GM23338 (cell line): Measurements from ENCODE around the gene HMCN2. TPM values are rescaled to one million over a fixed set of nuclear protein-coding genes. Genes with fewer than 3 reads are reported as not detected.

Experiments used
- ATAC-seq: fragments of 200-7000 bp; cut with Tn5 transposase; 3 replicates; pipeline ENCODE4 v1.9.1; 2020
- DNase-seq: peaks from one replicate; pipeline ENCODE4 v3.0.0-alpha.2; 2015; ENCODE audit warnings: low spot score
- H2AFZ ChIP-seq: fragments of 200-600 bp; sonication (generic); 2 replicates; pipeline ENCODE4 v1.8.0; 2016; ENCODE audit warnings: antibody characterized with exemption, mild to moderate bottlenecking, moderate library complexity
- H3F3A ChIP-seq: fragments of 200-600 bp; sonication (generic); replicated peaks from 2 replicates; pipeline ENCODE4 v1.8.0; 2017; ENCODE audit warnings: antibody characterized with exemption, mixed run types, low read depth
- H3K27ac ChIP-seq: fragments of 200-600 bp; sonication (generic); 2 replicates; pipeline ENCODE4 v1.6.1; 2016; ENCODE audit warnings: low read depth
- H3K27me3 ChIP-seq: fragments of 200-600 bp; sonication (generic); 2 replicates; pipeline ENCODE4 v1.8.0; 2016; ENCODE audit warnings: mild to moderate bottlenecking, mixed run types, moderate library complexity; ENCODE audit not compliant: insufficient read depth
- H3K36me3 ChIP-seq: fragments of 200-600 bp; sonication (generic); 2 replicates; pipeline ENCODE4 v1.8.0; 2016; ENCODE audit warnings: mild to moderate bottlenecking; ENCODE audit not compliant: insufficient read depth
- H3K4me1 ChIP-seq: fragments of 200-600 bp; sonication (generic); 2 replicates; pipeline ENCODE4 v1.8.0; 2016; ENCODE audit warnings: mild to moderate bottlenecking, moderate library complexity; ENCODE audit not compliant: insufficient read depth
- H3K4me2 ChIP-seq: fragments of 200-600 bp; sonication (generic); 2 replicates; pipeline ENCODE4 v1.7.1; 2017; ENCODE audit warnings: mixed run types
- H3K4me3 ChIP-seq: fragments of 200-600 bp; sonication (generic); 2 replicates; pipeline ENCODE4 v1.6.1; 2016; ENCODE audit warnings: mixed run types
- H3K79me2 ChIP-seq: fragments of 200-600 bp; sonication (generic); replicated peaks from 2 replicates; pipeline ENCODE4 v1.8.0; 2017; ENCODE audit warnings: mild to moderate bottlenecking; ENCODE audit not compliant: insufficient read depth
- H3K9me2 ChIP-seq: fragments of 200-600 bp; sonication (generic); 2 replicates; pipeline ENCODE4 v1.8.0; 2017; ENCODE audit not compliant: insufficient read depth
- H4K20me1 ChIP-seq: fragments of 200-600 bp; sonication (generic); replicated peaks from 2 replicates; pipeline ENCODE4 v1.8.0; 2017; ENCODE audit warnings: mild to moderate bottlenecking; ENCODE audit not compliant: insufficient read depth
- H3K27ac Mint-ChIP-seq: 2 replicates; pipeline ENCODE4 v1.8.0; 2020; ENCODE audit warnings: inconsistent platforms, mild to moderate bottlenecking, moderate library complexity, mixed read lengths
- H3K27me3 Mint-ChIP-seq: 3 replicates; pipeline ENCODE4 v1.8.0; 2022; ENCODE audit warnings: low read depth, mild to moderate bottlenecking, moderate library complexity, mixed read lengths, inconsistent platforms; ENCODE audit not compliant: insufficient read depth, poor library complexity
- H3K36me3 Mint-ChIP-seq: 3 replicates; pipeline ENCODE4 v1.8.0; 2021; ENCODE audit warnings: low read depth, mild to moderate bottlenecking, inconsistent platforms, moderate library complexity, mixed read lengths
- H3K4me1 Mint-ChIP-seq: 3 replicates; pipeline ENCODE4 v1.8.0; 2020; ENCODE audit warnings: mild to moderate bottlenecking, inconsistent platforms, mixed read lengths
- H3K4me3 Mint-ChIP-seq: 3 replicates; pipeline ENCODE4 v1.8.0; 2021; ENCODE audit warnings: moderate library complexity, mild to moderate bottlenecking, inconsistent platforms, mixed read lengths
- H3K9me3 Mint-ChIP-seq: 3 replicates; pipeline ENCODE4 v1.8.0; 2020; ENCODE audit warnings: moderate library complexity, mild to moderate bottlenecking, inconsistent platforms, mixed read lengths
- CREB1 ChIP-seq: fragments of 250-450 bp; sonication (Bioruptor Pico); IDR thresholded peaks from 2 replicates; pipeline ENCODE4 v1.5.0; 2020; ENCODE audit warnings: low read depth, mild to moderate bottlenecking, moderate library complexity
- CTCF ChIP-seq, 2 experiments: fragments of 200-600 bp in 1 of 2; sonication (generic) in 1 of 2; conservative IDR thresholded peaks; 2 replicates each; pipeline versions ENCODE4 v1.5.1 to v1.6.1; 2016 to 2017; ENCODE audit warnings: antibody characterized with exemption in 2 of 2, low read depth in 2 of 2, mild to moderate bottlenecking in 2 of 2, moderate library complexity in 1 of 2
- ETS1 ChIP-seq: IDR thresholded peaks from 2 replicates; pipeline ENCODE4 v1.6.1; 2016; ENCODE audit warnings: antibody characterized with exemption
- EZH2phosphoT487 ChIP-seq: fragments of 200-600 bp; sonication (generic); IDR thresholded peaks from one replicate; pipeline ENCODE4 v1.8.1; 2018; ENCODE audit warnings: antibody characterized with exemption; ENCODE audit not compliant: unreplicated experiment
- JUNB ChIP-seq: IDR thresholded peaks from one replicate; pipeline ENCODE4 v1.6.1; 2016; ENCODE audit warnings: antibody characterized with exemption; ENCODE audit not compliant: unreplicated experiment
- REST ChIP-seq: IDR thresholded peaks from one replicate; pipeline ENCODE4 v1.6.1; 2018; ENCODE audit warnings: antibody characterized with exemption; ENCODE audit not compliant: unreplicated experiment
- STAT1 ChIP-seq: IDR thresholded peaks from one replicate; pipeline ENCODE4 v1.6.1; 2016; ENCODE audit warnings: antibody characterized with exemption; ENCODE audit not compliant: unreplicated experiment
- ZNF114 ChIP-seq: fragments of 250-450 bp; sonication (Bioruptor Pico); IDR thresholded peaks from 2 replicates; pipeline ENCODE4 v1.5.0; 2020; ENCODE audit warnings: mild to moderate bottlenecking, moderate library complexity
- ZNF462 ChIP-seq: fragments of 250-450 bp; sonication (Bioruptor Pico); IDR thresholded peaks from 2 replicates; pipeline ENCODE4 v1.5.0; 2020; ENCODE audit warnings: mild to moderate bottlenecking, moderate library complexity
- polyA plus RNA-seq: library from polyadenylated mRNA; unstranded; fragments of >200 nt; fragmentation: Nextera tagmentation; extraction: Ambion mirVana; gene quantifications from 2 replicates; pipeline ENCODE4 v1.2.1, GENCODE V29; 2016
- total RNA-seq: library from RNA; depleted of rRNA; stranded (reverse); fragments of >200 nt; shearing (Covaris generic); gene quantifications from 2 replicates; pipeline ENCODE4 v1.2.3, GENCODE V29; 2014

HMCN2 gene
- total and polyA plus RNA-seq, 2 experiments from 2014 or later = 1.3 to 4.7 TPM

- Histone ChIP-seq H3K27me3 (no peaks in the 10 kb centered on the region), H3K27ac (no peak overlapping the region), H3K4me1 (no peaks in the 10 kb centered on the region), H3K36me3 (no peaks in the 10 kb centered on the region), H3K9me2 (no peaks in the 10 kb centered on the region; the same call in 1 of the 2 replicates), H3K79me2 (no peaks in the 10 kb centered on the region), H3K4me2 (no peak overlapping the region), H2AFZ (no peak overlapping the region), H3K4me3 (no peak overlapping the region), H3F3A (no peaks in the 10 kb centered on the region), H4K20me1 (no peaks in the 10 kb centered on the region; the same call in 1 of the 2 replicates)
- Mint-ChIP-seq H3K4me3 (no peak overlapping the region), H3K36me3 (peaks cover 20% of the 10 kb centered on the region), H3K4me1 (peaks cover 11% of the 10 kb centered on the region), H3K9me3 (no peaks in the 10 kb centered on the region), H3K27ac (no peak overlapping the region), H3K27me3 (peaks cover 3% of the 10 kb centered on the region)
- no peak for ATAC-seq
- TF ChIP-seq ZNF462 (CRISPR knock-in tag) (no peak), CREB1 (no peak), ZNF114 (CRISPR knock-in tag) (no peak), JUNB (no peak), EZH2phosphoT487 (no peak), REST (no peak), CTCF (conservative IDR thresholded peaks at IDR 0.05; ENCODE audit: low read depth in 2 of 2) (no peak), STAT1 (no peak), ETS1 (no peak)
- DNase-seq = no peak
Measured at GRCh38 chr9:130297371-130297770, 31.8 kb downstream of the HMCN2 start.
